ENCODE data around the gene LRRC4C.

Gene LRRC4C

GRCh38 chr11:40099426-40100161 lies 1359.9 kb downstream of the LRRC4C start:
- Histone ChIP-seq H3K9ac (ENCODE audit: low read length) (no peak overlapping the region), H3K27me3 (ENCODE audit: control insufficient read depth, insufficient read depth, low read length) (no peaks in the 10 kb centered on the region), H3K27ac (ENCODE audit: low read length) (no peak overlapping the region), H3K9me3 (ENCODE audit: control insufficient read depth, low read depth, low read length) (no peaks in the 10 kb centered on the region), H3K4me3 (ENCODE audit: low read length) (no peak overlapping the region), H3K4me1 (ENCODE audit: control insufficient read depth, low read depth, low read length) (peaks cover 2% of the 10 kb centered on the region), H3K36me3 (ENCODE audit: control insufficient read depth, low read depth, low read length) (no peaks in the 10 kb centered on the region)

- no peak overlapping the region for H3K4me3 ChIP-seq (ENCODE audit: low read length)
- no peak overlapping the region for H3K9ac ChIP-seq (ENCODE audit: low read length)
- no peaks in the 10 kb centered on the region for H3K36me3 ChIP-seq (ENCODE audit: control insufficient read depth, low read depth, low read length)
- H3K27me3 ChIP-seq (ENCODE audit: control insufficient read depth, insufficient read depth, low read length): no peaks in the 10 kb centered on the region
- no peaks in the 10 kb centered on the region for H3K9me3 ChIP-seq (ENCODE audit: control insufficient read depth, low read depth, low read length)
- H3K27ac ChIP-seq (ENCODE audit: low read length): no peak overlapping the region
- peaks cover 2% of the 10 kb centered on the region for H3K4me1 ChIP-seq (ENCODE audit: control insufficient read depth, low read depth, low read length)
Observed at GRCh38 chr11:40095446-40095845, 1364.0 kb downstream of the LRRC4C start.

- Histone ChIP-seq H3K9me3 (ENCODE audit: control insufficient read depth, low read depth, low read length) (no peaks in the 10 kb centered on the region), H3K27ac (ENCODE audit: low read length) (no peak overlapping the region), H3K9ac (ENCODE audit: low read length) (no peak overlapping the region), H3K36me3 (ENCODE audit: control insufficient read depth, low read depth, low read length) (no peaks in the 10 kb centered on the region), H3K27me3 (ENCODE audit: control insufficient read depth, insufficient read depth, low read length) (no peaks in the 10 kb centered on the region), H3K4me1 (ENCODE audit: control insufficient read depth, low read depth, low read length) (peaks cover 2% of the 10 kb centered on the region), H3K4me3 (ENCODE audit: low read length) (no peak overlapping the region)
Observed at GRCh38 chr11:40094954-40095353, 1364.5 kb downstream of the LRRC4C start.

- Histone ChIP-seq H3K27me3 (ENCODE audit: control insufficient read depth, insufficient read depth, low read length) (no peaks in the 10 kb centered on the region), H3K9ac (ENCODE audit: low read length) (no peak overlapping the region), H3K4me3 (ENCODE audit: low read length) (no peak overlapping the region), H3K4me1 (ENCODE audit: control insufficient read depth, low read depth, low read length) (no peaks in the 10 kb centered on the region), H3K27ac (ENCODE audit: low read length) (no peak overlapping the region), H3K36me3 (ENCODE audit: control insufficient read depth, low read depth, low read length) (no peaks in the 10 kb centered on the region), H3K9me3 (ENCODE audit: control insufficient read depth, low read depth, low read length) (no peaks in the 10 kb centered on the region)
Observed at GRCh38 chr11:40080434-40080833, 1379.0 kb downstream of the LRRC4C start.

All from iPS-18a (cell line).